VCaP (cell line): ENCODE measurements around the gene LRP1.

Source experiments
- H3K27ac ChIP-seq: fragments of 450-650 bp; 2 replicates; pipeline ENCODE4 v1.5.1; 2017
- TF ChIP-seq, protein P1 (sequence below): fragments of 450-650 bp; conservative IDR thresholded peaks from 2 replicates; pipeline ENCODE4 v1.5.1; 2017; ENCODE audit warnings: mild to moderate bottlenecking, moderate library complexity

The LRP1 gene

DNA sequence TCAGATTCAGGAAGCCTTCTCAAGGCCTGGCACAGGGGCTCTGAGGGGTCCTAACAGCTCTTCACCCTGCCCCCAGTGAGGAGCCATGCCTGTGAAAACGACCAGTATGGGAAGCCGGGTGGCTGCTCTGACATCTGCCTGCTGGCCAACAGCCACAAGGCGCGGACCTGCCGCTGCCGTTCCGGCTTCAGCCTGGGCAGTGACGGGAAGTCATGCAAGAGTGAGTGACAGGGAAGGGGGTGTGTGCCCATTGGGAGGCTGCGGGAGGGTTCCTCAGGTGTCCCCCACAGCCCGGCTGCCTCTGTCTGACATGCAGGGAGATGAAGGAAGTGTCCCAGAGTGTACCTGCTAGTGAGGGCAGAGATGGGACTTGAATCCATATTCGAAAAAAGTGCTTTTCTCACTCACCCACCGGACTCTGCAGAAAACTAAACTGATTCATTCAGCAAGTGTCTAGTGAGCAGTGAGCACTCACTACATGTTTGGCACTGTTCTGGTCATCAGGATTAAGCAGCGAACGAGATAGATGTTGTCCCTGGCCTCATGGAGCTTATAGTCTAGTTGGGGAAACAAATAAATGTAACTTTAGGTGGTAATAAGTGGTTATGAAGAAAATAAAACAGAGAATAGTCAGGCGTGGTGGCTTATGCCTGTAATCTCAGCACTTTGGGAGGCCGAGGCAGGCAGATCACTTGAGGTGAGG is 28.6 kb downstream of the LRP1 start:
- no peak overlapping the region for H3K27ac ChIP-seq
- TF ChIP-seq, protein P1, sequence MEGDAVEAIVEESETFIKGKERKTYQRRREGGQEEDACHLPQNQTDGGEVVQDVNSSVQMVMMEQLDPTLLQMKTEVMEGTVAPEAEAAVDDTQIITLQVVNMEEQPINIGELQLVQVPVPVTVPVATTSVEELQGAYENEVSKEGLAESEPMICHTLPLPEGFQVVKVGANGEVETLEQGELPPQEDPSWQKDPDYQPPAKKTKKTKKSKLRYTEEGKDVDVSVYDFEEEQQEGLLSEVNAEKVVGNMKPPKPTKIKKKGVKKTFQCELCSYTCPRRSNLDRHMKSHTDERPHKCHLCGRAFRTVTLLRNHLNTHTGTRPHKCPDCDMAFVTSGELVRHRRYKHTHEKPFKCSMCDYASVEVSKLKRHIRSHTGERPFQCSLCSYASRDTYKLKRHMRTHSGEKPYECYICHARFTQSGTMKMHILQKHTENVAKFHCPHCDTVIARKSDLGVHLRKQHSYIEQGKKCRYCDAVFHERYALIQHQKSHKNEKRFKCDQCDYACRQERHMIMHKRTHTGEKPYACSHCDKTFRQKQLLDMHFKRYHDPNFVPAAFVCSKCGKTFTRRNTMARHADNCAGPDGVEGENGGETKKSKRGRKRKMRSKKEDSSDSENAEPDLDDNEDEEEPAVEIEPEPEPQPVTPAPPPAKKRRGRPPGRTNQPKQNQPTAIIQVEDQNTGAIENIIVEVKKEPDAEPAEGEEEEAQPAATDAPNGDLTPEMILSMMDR = no peak

DNA sequence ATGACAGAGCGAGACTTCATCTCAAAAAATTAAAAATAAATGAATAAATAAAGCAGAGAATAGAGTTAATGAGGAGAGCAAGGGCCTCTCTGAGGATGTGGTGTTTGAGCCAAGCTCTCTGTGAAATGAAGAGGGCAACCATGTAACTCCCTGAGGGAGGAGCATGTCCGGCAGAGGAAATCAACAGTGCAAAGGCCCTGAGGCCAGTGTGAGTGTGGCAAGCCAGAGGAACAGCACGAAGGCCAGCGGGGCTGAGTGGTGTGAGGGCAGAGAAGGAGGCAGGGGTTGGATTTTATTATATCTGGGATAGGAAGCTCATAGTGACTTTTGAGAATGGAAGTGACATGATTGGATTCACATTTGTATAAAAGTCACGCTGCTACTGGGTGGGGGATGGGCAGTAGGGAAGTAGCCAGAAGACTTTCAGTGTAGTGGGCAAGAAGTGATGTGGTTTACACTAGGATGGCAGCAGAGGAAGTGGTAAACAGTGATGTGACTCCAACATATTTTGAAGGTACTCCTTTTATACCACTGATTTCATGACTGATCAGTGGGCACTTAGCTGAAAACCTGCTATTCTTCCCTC is 29.4 kb downstream of the LRP1 start:
- TF ChIP-seq, protein P1 = no peak
- no peak overlapping the region for H3K27ac ChIP-seq

DNA sequence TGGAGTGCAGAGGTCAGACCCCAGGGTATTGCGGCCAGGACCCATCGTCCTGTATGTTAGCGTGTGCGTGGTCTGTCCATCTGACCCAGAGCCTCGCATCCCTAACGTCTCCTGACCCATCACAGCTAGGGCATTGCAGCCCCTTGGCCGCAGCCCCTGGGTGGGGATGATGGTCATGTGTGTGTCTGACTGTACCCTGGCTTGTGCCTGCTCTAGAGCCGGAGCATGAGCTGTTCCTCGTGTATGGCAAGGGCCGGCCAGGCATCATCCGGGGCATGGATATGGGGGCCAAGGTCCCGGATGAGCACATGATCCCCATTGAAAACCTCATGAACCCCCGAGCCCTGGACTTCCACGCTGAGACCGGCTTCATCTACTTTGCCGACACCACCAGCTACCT is 29.9 kb downstream of the LRP1 start:
- TF ChIP-seq, protein P1 = no peak
- no peak overlapping the region for H3K27ac ChIP-seq

DNA sequence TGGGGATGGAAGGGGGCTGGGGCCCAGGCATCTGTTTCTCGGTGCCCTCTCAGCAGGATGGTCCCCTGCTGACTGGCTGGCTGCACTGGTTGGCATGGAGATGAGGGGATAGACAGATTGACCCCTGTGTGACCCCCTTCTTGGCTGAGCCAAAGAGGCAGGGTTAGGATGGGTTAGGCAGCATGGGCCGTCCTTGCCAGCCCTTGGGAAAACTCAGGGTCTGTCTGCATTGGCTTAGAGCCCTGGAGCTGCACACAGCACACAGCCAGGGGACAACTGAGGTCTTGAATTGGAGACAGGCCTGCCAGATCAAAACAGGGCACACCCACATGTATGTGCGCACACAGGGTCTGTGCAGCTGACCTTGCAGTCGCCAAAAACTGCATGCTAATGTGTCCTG is 30.4 kb downstream of the LRP1 start:
- no peak overlapping the region for H3K27ac ChIP-seq
- TF ChIP-seq, protein P1 = no peak

DNA sequence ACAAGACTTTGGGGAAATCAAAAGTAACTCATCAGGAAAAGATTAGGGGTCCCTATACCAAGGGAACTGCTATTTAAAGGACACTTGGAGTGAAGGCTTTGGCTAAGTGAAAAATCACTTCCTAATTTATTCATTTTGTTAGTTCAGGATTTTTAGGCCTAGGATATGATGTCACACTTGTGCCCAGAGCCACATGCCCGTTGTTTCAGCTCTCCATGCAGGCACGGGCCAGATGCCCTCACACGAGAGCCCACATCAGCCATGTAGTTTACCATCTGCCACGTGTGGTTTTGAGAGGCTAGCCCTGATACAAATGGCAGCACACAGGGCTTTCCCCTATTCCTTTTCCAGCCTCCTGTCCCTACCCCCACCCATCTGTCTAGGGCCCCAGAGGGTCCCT is 31.0 kb downstream of the LRP1 start:
- H3K27ac ChIP-seq = no peak overlapping the region
- TF ChIP-seq, protein P1 = no peak

DNA sequence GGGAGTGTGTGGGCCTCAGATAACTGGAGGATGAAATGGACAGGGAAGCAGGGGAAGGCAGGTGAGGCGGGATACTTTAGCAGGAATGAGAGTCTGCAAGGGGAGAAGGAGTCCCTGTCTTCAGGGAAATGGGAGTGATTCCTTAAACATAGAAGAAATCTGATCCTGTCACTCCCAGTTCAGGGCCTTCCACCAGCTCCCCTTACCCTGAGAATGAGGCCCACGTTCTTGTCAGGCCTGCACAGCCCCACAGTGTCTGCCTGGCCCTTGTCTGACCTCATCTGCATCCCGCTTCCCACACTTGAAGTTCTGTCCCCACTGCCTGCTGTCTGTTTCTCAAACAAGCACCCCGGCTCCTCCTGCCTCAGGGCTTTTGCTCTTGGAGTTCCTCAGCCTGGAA is 31.8 kb downstream of the LRP1 start:
- no peak overlapping the region for H3K27ac ChIP-seq
- TF ChIP-seq, protein P1 = no peak

DNA sequence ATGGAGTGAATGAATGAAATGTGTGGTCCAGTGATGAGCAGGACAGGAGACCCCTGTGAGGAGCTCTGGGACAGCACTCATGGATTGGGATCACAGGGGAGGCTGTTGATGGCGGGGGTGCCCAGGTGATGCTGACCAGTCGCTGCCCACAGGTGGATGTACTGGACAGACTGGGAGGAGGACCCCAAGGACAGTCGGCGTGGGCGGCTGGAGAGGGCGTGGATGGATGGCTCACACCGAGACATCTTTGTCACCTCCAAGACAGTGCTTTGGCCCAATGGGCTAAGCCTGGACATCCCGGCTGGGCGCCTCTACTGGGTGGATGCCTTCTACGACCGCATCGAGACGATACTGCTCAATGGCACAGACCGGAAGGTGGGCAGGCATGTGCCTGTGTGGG is 32.5 kb downstream of the LRP1 start:
- no peak overlapping the region for H3K27ac ChIP-seq
- TF ChIP-seq, protein P1 = no peak
